Mesenchymal stem cell (in vitro differentiated cells and primary cell): Measurements from ENCODE around the gene TMEM184C.

Experiments
- DNase-seq: peaks from one replicate; pipeline ENCODE4 v3.0.0-alpha.2; 2013
- H2AFZ ChIP-seq: one replicate; pipeline ENCODE4 v1.6.1; 2013; ENCODE audit warnings: low read depth, mild to moderate bottlenecking, control low read depth, inconsistent platforms, low read length, moderate library complexity
- H2AK5ac ChIP-seq: 2 replicates; pipeline ENCODE4 v1.6.1; 2013; ENCODE audit warnings: low read length, moderate library complexity, mild to moderate bottlenecking, inconsistent platforms; ENCODE audit not compliant: severe bottlenecking
- H2BK120ac ChIP-seq: one replicate; pipeline ENCODE4 v1.6.1; 2013; ENCODE audit warnings: low read depth, mild to moderate bottlenecking, inconsistent platforms, low read length, moderate library complexity
- H2BK12ac ChIP-seq, 2 experiments: one replicate each; pipeline ENCODE4 v1.6.1; 2013; ENCODE audit warnings: inconsistent platforms in 2 of 2, low read length in 2 of 2, mild to moderate bottlenecking in 2 of 2, moderate library complexity in 2 of 2, control low read depth in 1 of 2
- H2BK15ac ChIP-seq: one replicate; pipeline ENCODE4 v1.6.1; 2013; ENCODE audit warnings: mild to moderate bottlenecking, low read depth, inconsistent platforms; ENCODE audit not compliant: poor library complexity, severe bottlenecking
- H2BK5ac ChIP-seq: 2 replicates; pipeline ENCODE4 v1.6.1; 2013; ENCODE audit warnings: low read depth, mild to moderate bottlenecking, low read length, control low read depth, inconsistent platforms; ENCODE audit not compliant: poor library complexity, severe bottlenecking
- H3K14ac ChIP-seq, 2 experiments: one replicate each; pipeline ENCODE4 v1.6.1; 2013; ENCODE audit warnings: inconsistent platforms in 2 of 2, low read length in 2 of 2, control low read depth in 1 of 2, mild to moderate bottlenecking in 1 of 2, moderate library complexity in 1 of 2
- H3K18ac ChIP-seq, 2 experiments: one replicate each; pipeline ENCODE4 v1.6.1; 2013; ENCODE audit warnings: inconsistent platforms in 2 of 2, low read length in 2 of 2, control low read depth in 1 of 2, low read depth in 1 of 2, mild to moderate bottlenecking in 1 of 2
- H3K23ac ChIP-seq, 2 experiments: one replicate each; pipeline ENCODE4 v1.6.1; 2013; ENCODE audit warnings: inconsistent platforms in 2 of 2, low read length in 2 of 2, mild to moderate bottlenecking in 2 of 2, moderate library complexity in 2 of 2, control low read depth in 1 of 2
- H3K27ac ChIP-seq: 2 replicates; pipeline ENCODE4 v1.5.1; 2013; ENCODE audit warnings: mild to moderate bottlenecking, moderate library complexity, low read length, control low read depth, inconsistent platforms; ENCODE audit not compliant: poor library complexity, severe bottlenecking
- H3K27me3 ChIP-seq, 2 experiments: 2 replicates each; pipeline versions ENCODE4 v1.6.1 to v1.7.0; 2013; ENCODE audit warnings: low read length in 2 of 2, mild to moderate bottlenecking in 2 of 2, moderate library complexity in 2 of 2, control low read depth in 1 of 2, inconsistent platforms in 1 of 2; ENCODE audit not compliant: control insufficient read depth in 1 of 2, insufficient read depth in 1 of 2
- H3K36me3 ChIP-seq, 2 experiments: 2 replicates each; pipeline versions ENCODE4 v1.6.1 to v1.7.0; 2013; ENCODE audit warnings: low read length in 2 of 2, control low read depth in 1 of 2, inconsistent platforms in 1 of 2, low read depth in 1 of 2, mild to moderate bottlenecking in 1 of 2; ENCODE audit not compliant: insufficient read depth in 2 of 2, control insufficient read depth in 1 of 2
- H3K4ac ChIP-seq, 2 experiments: one replicate each; pipeline ENCODE4 v1.6.1; 2013; ENCODE audit warnings: inconsistent platforms in 2 of 2, low read length in 2 of 2, mild to moderate bottlenecking in 2 of 2, moderate library complexity in 2 of 2, control low read depth in 1 of 2, low read depth in 1 of 2
- H3K4me1 ChIP-seq: 2 replicates; pipeline ENCODE4 v1.6.1; 2013; ENCODE audit warnings: low read depth, low read length, control low read depth; ENCODE audit not compliant: control insufficient read depth, insufficient read depth
- H3K4me2 ChIP-seq: 2 replicates; pipeline ENCODE4 v1.6.1; 2013; ENCODE audit warnings: low read length, mild to moderate bottlenecking, inconsistent platforms; ENCODE audit not compliant: poor library complexity, severe bottlenecking
- H3K4me3 ChIP-seq, 2 experiments: 2 replicates each; pipeline versions ENCODE4 v1.5.1 to v1.7.0; 2013; ENCODE audit warnings: low read length in 2 of 2, mild to moderate bottlenecking in 2 of 2, control low read depth in 1 of 2, low read depth in 1 of 2; ENCODE audit not compliant: insufficient read depth in 1 of 2
- H3K79me1 ChIP-seq: replicated peaks from 2 replicates; pipeline ENCODE4 v1.6.1; 2013; ENCODE audit warnings: mild to moderate bottlenecking, control low read depth, low read length, inconsistent platforms; ENCODE audit not compliant: poor library complexity, severe bottlenecking
- H3K9ac ChIP-seq: 2 replicates; pipeline ENCODE4 v1.7.0; 2013; ENCODE audit warnings: mild to moderate bottlenecking, low read length, moderate library complexity
- H3K9me3 ChIP-seq: 2 replicates; pipeline ENCODE4 v1.7.0; 2013; ENCODE audit warnings: mild to moderate bottlenecking, low read length; ENCODE audit not compliant: control insufficient read depth
- H4K8ac ChIP-seq: one replicate; pipeline ENCODE4 v1.6.1; 2013; ENCODE audit warnings: inconsistent platforms, mild to moderate bottlenecking, low read length, moderate library complexity
- H4K91ac ChIP-seq: one replicate; pipeline ENCODE4 v1.6.1; 2013; ENCODE audit warnings: mild to moderate bottlenecking, low read length, inconsistent platforms
- WGBS: methylation state at CpG from one replicate; pipeline ENCODE4 v1.1.7; 2013; ENCODE audit warnings: mixed read lengths; 5-methylcytosine and 5-hydroxymethylcytosine counted together

TMEM184C gene

GRCh38 chr4:147683188-147683591, 66.0 kb downstream of the TMEM184C start:
- H3K4me1 ChIP-seq, result peaks cover 2% of the 10 kb centered on the region
- H3K27ac ChIP-seq, result peak overlapping the region; percentile 54
- H2BK5ac ChIP-seq, result no peak overlapping the region
- H4K8ac ChIP-seq, result no peak overlapping the region
- peak overlapping the region; percentile 88 for H3K9ac ChIP-seq
- WGBS, result 23% methylated on average over 6 of the region's 10 CpGs
- no peak overlapping the region for H2BK12ac ChIP-seq
- H3K4me2 ChIP-seq, result peak overlapping the region; percentile 95
- H2AFZ ChIP-seq, result peak overlapping the region; percentile 69
- peaks cover 8 to 16% of the 10 kb centered on the region in 2 experiments for H3K36me3 ChIP-seq
- H3K4me3 ChIP-seq, result peak overlapping the region; percentile 78 to 87
- H2BK120ac ChIP-seq, result peak overlapping the region; percentile 34
- H3K14ac ChIP-seq, result no peak overlapping the region
- DNase-seq, result peak; percentile 57
- peaks cover 19% of the 10 kb centered on the region for H3K79me1 ChIP-seq
- no peaks in the 10 kb centered on the region for H3K27me3 ChIP-seq
- H3K9me3 ChIP-seq, result no peaks in the 10 kb centered on the region
- H3K18ac ChIP-seq, result peak overlapping the region in 1 of 2 experiments; percentile 48
- H3K4ac ChIP-seq, result peak overlapping the region in 1 of 2 experiments; percentile 26
- no peak overlapping the region for H2BK15ac ChIP-seq
- no peak overlapping the region for H4K91ac ChIP-seq
- H3K23ac ChIP-seq, result no peak overlapping the region
- no peak overlapping the region for H2AK5ac ChIP-seq

- Histone ChIP-seq H3K9me3 (no peaks in the 10 kb centered on the region), H4K91ac (peak within 1 kb of the TSS; percentile 96), H3K14ac (peak within 1 kb of the TSS; percentile 95), H3K23ac (peak within 1 kb of the TSS in 1 of 2 experiments; percentile 87), H2AK5ac (no peak within 1 kb of the TSS), H3K79me1 (peaks cover 11% of the 10 kb centered on the region), H3K18ac (peak within 1 kb of the TSS; percentile 88 to 97), H3K27ac (peak within 1 kb of the TSS; percentile 83), H2BK120ac (peak within 1 kb of the TSS; percentile 34), H3K9ac (peak within 1 kb of the TSS; percentile 88), H2BK15ac (peak within 1 kb of the TSS; percentile 69), H3K27me3 (no peaks in the 10 kb centered on the region), H3K4ac (peak within 1 kb of the TSS; percentile 30 to 66), H3K36me3 (peaks cover 6 to 8% of the 10 kb centered on the region in 2 experiments), H4K8ac (peak within 1 kb of the TSS; percentile 99), H2AFZ (peak within 1 kb of the TSS; percentile 72), H2BK5ac (peak within 1 kb of the TSS; percentile 84), H3K4me3 (peak within 1 kb of the TSS; percentile 78 to 87), H3K4me2 (peak within 1 kb of the TSS; percentile 95), H2BK12ac (peak within 1 kb of the TSS in 1 of 2 experiments; percentile 47), H3K4me1 (no peaks in the 10 kb centered on the region)
- 2% methylated on average over 65 of the region's 69 CpGs for WGBS
- DNase-seq, result peak; percentile 94
Measured at GRCh38 chr4:147683717-147684700, 66.8 kb downstream of the TMEM184C start, which contains the start of gene PRMT9. PRMT9 (minus strand) TSS chr4:147684163; CDS start chr4:147683987, 176 bp downstream.

DNA sequence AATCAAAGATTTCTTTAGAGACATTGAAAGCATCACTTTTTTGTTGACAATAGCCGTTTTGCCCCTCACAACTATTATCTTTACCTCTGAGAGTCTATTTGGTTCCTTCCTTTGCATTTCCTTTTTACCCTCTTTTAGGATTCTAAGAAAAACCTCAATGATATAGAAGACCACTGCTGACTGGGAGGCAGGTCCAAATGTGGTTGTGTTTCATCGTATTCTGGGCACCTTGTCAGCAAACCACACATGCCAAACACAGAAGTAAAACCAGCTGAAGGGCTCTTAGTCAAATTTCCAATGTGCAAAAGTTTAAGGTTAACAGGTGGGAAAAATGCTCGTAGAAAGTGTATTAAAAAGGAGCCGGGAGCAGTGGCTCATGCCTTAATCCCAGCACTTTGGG, 71.9 kb downstream of the TMEM184C start:
- Histone ChIP-seq H3K79me1 (no peaks in the 10 kb centered on the region), H3K27me3 (no peaks in the 10 kb centered on the region), H3K18ac (no peak overlapping the region)

DNA sequence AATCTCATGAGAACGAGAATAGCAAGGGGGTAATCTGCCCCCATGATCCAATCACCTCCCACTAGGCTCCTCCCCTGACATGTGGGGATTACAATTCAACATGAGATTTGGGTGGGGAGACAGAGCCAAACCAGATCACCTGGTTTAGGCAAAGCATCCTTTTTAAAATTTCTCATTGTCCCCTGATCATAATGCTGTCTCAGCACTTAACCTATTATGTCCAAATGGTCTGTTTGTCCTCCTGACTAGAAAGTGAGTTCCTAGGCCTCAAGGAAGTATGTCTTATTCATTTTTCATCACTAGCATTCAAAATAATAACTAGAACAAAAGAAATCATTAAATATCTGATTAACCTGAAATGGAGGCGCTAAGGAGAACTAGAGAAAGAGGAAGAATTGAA, 74.6 kb downstream of the TMEM184C start:
- H2AK5ac ChIP-seq, result no peak overlapping the region
- no peaks in the 10 kb centered on the region for H3K79me1 ChIP-seq
- no peak overlapping the region for H2BK12ac ChIP-seq
- H3K27me3 ChIP-seq, result no peaks in the 10 kb centered on the region
- no peaks in the 10 kb centered on the region for H3K36me3 ChIP-seq
- WGBS, result 83% methylated on average over 1 of the region's 2 CpGs
- H3K4ac ChIP-seq, result no peak overlapping the region
- H3K27ac ChIP-seq, result no peak overlapping the region
- no peak overlapping the region for H3K23ac ChIP-seq
- H3K4me3 ChIP-seq, result no peak overlapping the region
- H3K4me1 ChIP-seq, result peaks cover 6% of the 10 kb centered on the region
- no peak overlapping the region for H4K91ac ChIP-seq
- no peaks in the 10 kb centered on the region for H3K9me3 ChIP-seq
- no peak overlapping the region for H4K8ac ChIP-seq
- H3K14ac ChIP-seq, result no peak overlapping the region
- H2BK15ac ChIP-seq, result no peak overlapping the region
- H3K4me2 ChIP-seq, result no peak overlapping the region
- no peak overlapping the region for H3K18ac ChIP-seq
- H2BK120ac ChIP-seq, result no peak overlapping the region
- no peak overlapping the region for H2AFZ ChIP-seq
- no peak overlapping the region for H2BK5ac ChIP-seq
- H3K9ac ChIP-seq, result no peak overlapping the region
- no peak for DNase-seq

More for the DNA sequence above, 71.9 kb downstream of the TMEM184C start:
- Histone ChIP-seq H3K9ac (no peak overlapping the region), H3K4ac (no peak overlapping the region), H3K4me1 (peaks cover 6% of the 10 kb centered on the region), H3K4me3 (no peak overlapping the region), H3K36me3 (no peaks in the 10 kb centered on the region), H4K8ac (no peak overlapping the region), H2BK120ac (no peak overlapping the region), H2BK12ac (no peak overlapping the region), H3K4me2 (no peak overlapping the region), H4K91ac (no peak overlapping the region), H3K14ac (no peak overlapping the region), H2BK5ac (no peak overlapping the region), H3K27ac (no peak overlapping the region), H3K9me3 (no peaks in the 10 kb centered on the region), H2AFZ (no peak overlapping the region), H3K23ac (no peak overlapping the region), H2AK5ac (no peak overlapping the region), H2BK15ac (no peak overlapping the region)
- WGBS, result 88% methylated on average over 4 of the region's 4 CpGs
- DNase-seq, result no peak
